H9 (cell line): Measurements from ENCODE around the gene PDE2A. TPM values are rescaled to one million over a fixed set of nuclear protein-coding genes. Genes with fewer than 3 reads are reported as not detected.

Experiments used
- DNase-seq: peaks from one replicate; pipeline ENCODE4 v3.0.0-alpha.2; 2017
- H2AFZ ChIP-seq: one replicate; pipeline ENCODE4 v1.6.1; 2013; ENCODE audit warnings: mild to moderate bottlenecking, low read length, control low read depth, moderate library complexity
- H2AK5ac ChIP-seq: 2 replicates; pipeline ENCODE4 v1.6.1; 2013; ENCODE audit warnings: low read length, control low read depth, mixed read lengths; ENCODE audit not compliant: insufficient read length
- H2BK120ac ChIP-seq: one replicate; pipeline ENCODE4 v1.6.1; 2013; ENCODE audit warnings: low read depth, mild to moderate bottlenecking, low read length, control low read depth, inconsistent platforms; ENCODE audit not compliant: poor library complexity, severe bottlenecking
- H2BK12ac ChIP-seq: 2 replicates; pipeline ENCODE4 v1.6.1; 2013; ENCODE audit warnings: low read length, control low read depth, mixed read lengths, low read depth; ENCODE audit not compliant: insufficient read length
- H2BK15ac ChIP-seq: 2 replicates; pipeline ENCODE4 v1.6.1; 2013; ENCODE audit warnings: low read depth, low read length, control low read depth
- H2BK20ac ChIP-seq: one replicate; pipeline ENCODE4 v1.6.1; 2013; ENCODE audit warnings: low read depth, mild to moderate bottlenecking, low read length, control low read depth, inconsistent platforms; ENCODE audit not compliant: poor library complexity, severe bottlenecking
- H2BK5ac ChIP-seq: 2 replicates; pipeline ENCODE4 v1.6.1; 2013; ENCODE audit warnings: low read length, control low read depth, mixed read lengths; ENCODE audit not compliant: insufficient read length
- H3K14ac ChIP-seq: 2 replicates; pipeline ENCODE4 v1.6.1; 2013; ENCODE audit warnings: low read length, control low read depth; ENCODE audit not compliant: insufficient read depth
- H3K18ac ChIP-seq: 2 replicates; pipeline ENCODE4 v1.6.1; 2013; ENCODE audit warnings: low read depth, mild to moderate bottlenecking, mixed read lengths, low read length, control low read depth; ENCODE audit not compliant: insufficient read length
- H3K23ac ChIP-seq: 2 replicates; pipeline ENCODE4 v1.6.1; 2013; ENCODE audit warnings: low read length, control low read depth, mixed read lengths, low read depth; ENCODE audit not compliant: insufficient read length
- H3K23me2 ChIP-seq: 2 replicates; pipeline ENCODE4 v1.6.1; 2013; ENCODE audit warnings: low read depth, mild to moderate bottlenecking, mixed read lengths, low read length, control low read depth; ENCODE audit not compliant: insufficient read length, poor library complexity, severe bottlenecking
- H3K27ac ChIP-seq: 2 replicates; pipeline ENCODE4 v1.5.1; 2013; ENCODE audit warnings: low read length, control low read depth, mixed read lengths, low read depth; ENCODE audit not compliant: insufficient read length
- H3K27me3 ChIP-seq: 2 replicates; pipeline ENCODE4 v1.6.1; 2013; ENCODE audit warnings: low read length, control low read depth, inconsistent platforms; ENCODE audit not compliant: insufficient read depth
- H3K4ac ChIP-seq: 2 replicates; pipeline ENCODE4 v1.6.1; 2013; ENCODE audit warnings: low read depth, mild to moderate bottlenecking, control low read depth, inconsistent platforms, low read length, moderate library complexity
- H3K4me1 ChIP-seq: 2 replicates; pipeline ENCODE4 v1.6.1; 2013; ENCODE audit warnings: low read length, control low read depth, inconsistent platforms; ENCODE audit not compliant: insufficient read depth
- H3K4me2 ChIP-seq: 2 replicates; pipeline ENCODE4 v1.6.1; 2013; ENCODE audit warnings: low read length, control low read depth, mixed read lengths; ENCODE audit not compliant: insufficient read length, insufficient read depth
- H3K56ac ChIP-seq: 2 replicates; pipeline ENCODE4 v1.6.1; 2013; ENCODE audit warnings: low read depth, mild to moderate bottlenecking, mixed read lengths, low read length, control low read depth; ENCODE audit not compliant: insufficient read length
- H3K79me1 ChIP-seq: 2 replicates; pipeline ENCODE4 v1.6.1; 2013; ENCODE audit warnings: low read depth, mild to moderate bottlenecking, moderate library complexity, low read length, control low read depth, inconsistent platforms; ENCODE audit not compliant: insufficient read depth, poor library complexity, severe bottlenecking
- H3K79me2 ChIP-seq: 2 replicates; pipeline ENCODE4 v1.6.1; 2013; ENCODE audit warnings: low read length, control low read depth, inconsistent platforms; ENCODE audit not compliant: insufficient read depth
- H3K9ac ChIP-seq: 2 replicates; pipeline ENCODE4 v1.6.1; 2013; ENCODE audit warnings: low read length, control low read depth, mixed read lengths; ENCODE audit not compliant: insufficient read length; ENCODE audit errors: extremely low read depth
- H3K9me3 ChIP-seq: one replicate; pipeline ENCODE4 v1.6.1; 2013; ENCODE audit warnings: low read depth, low read length, inconsistent platforms; ENCODE audit not compliant: control insufficient read depth
- H3T11ph ChIP-seq: one replicate; pipeline ENCODE4 v1.6.1; 2013; ENCODE audit warnings: mild to moderate bottlenecking, low read length, control low read depth, inconsistent platforms
- H4K20me1 ChIP-seq: one replicate; pipeline ENCODE4 v1.6.1; 2013; ENCODE audit not compliant: control insufficient read depth, insufficient read length, insufficient read depth
- H4K5ac ChIP-seq: 2 replicates; pipeline ENCODE4 v1.6.1; 2013; ENCODE audit warnings: low read depth, mild to moderate bottlenecking, mixed read lengths, low read length, control low read depth; ENCODE audit not compliant: insufficient read length
- H4K8ac ChIP-seq: replicated peaks from 2 replicates; pipeline ENCODE4 v1.6.1; 2013; ENCODE audit warnings: low read length, control low read depth, mixed read lengths, low read depth; ENCODE audit not compliant: insufficient read length
- H4K91ac ChIP-seq: 2 replicates; pipeline ENCODE4 v1.6.1; 2013; ENCODE audit warnings: low read depth, mild to moderate bottlenecking, moderate library complexity, mixed read lengths, low read length, control low read depth; ENCODE audit not compliant: insufficient read length
- H3K27ac Mint-ChIP-seq, 3 experiments: 2 replicates in 2 of 3; 3 replicates in 1 of 3; pipeline ENCODE4 v1.8.0; 2020 to 2021; ENCODE audit warnings: mixed read lengths in 3 of 3, mild to moderate bottlenecking in 1 of 3, moderate library complexity in 1 of 3
- H3K27me3 Mint-ChIP-seq: 2 replicates; pipeline ENCODE4 v1.8.0; 2021; ENCODE audit warnings: low read depth, mild to moderate bottlenecking, moderate library complexity, mixed read lengths
- H3K36me3 Mint-ChIP-seq, 3 experiments: 2 replicates in 2 of 3; 3 replicates in 1 of 3; pipeline ENCODE4 v1.8.0; 2020 to 2021; ENCODE audit warnings: low read depth in 3 of 3, mixed read lengths in 3 of 3; ENCODE audit not compliant: insufficient read depth in 1 of 3
- H3K4me1 Mint-ChIP-seq, 2 experiments: 2 replicates each; pipeline ENCODE4 v1.8.0; 2020; ENCODE audit warnings: mixed read lengths in 2 of 2
- H3K4me3 Mint-ChIP-seq, 2 experiments: 2 replicates in 1 of 2; 3 replicates in 1 of 2; pipeline ENCODE4 v1.8.0; 2020 to 2021; ENCODE audit warnings: mild to moderate bottlenecking in 2 of 2, mixed read lengths in 2 of 2, moderate library complexity in 1 of 2
- H3K9me3 Mint-ChIP-seq, 2 experiments: 2 replicates in 1 of 2; 3 replicates in 1 of 2; pipeline ENCODE4 v1.8.0; 2020; ENCODE audit warnings: mild to moderate bottlenecking in 2 of 2, mixed read lengths in 2 of 2, moderate library complexity in 1 of 2
- WGBS: extraction: QIAGEN DNeasy Blood & Tissue Kit; methylation state at CpG from one replicate; pipeline ENCODE4 v1.1.7; 2013; ENCODE audit warnings: missing lambda C conversion rate, low lambda C conversion rate, mixed read lengths; ENCODE audit not compliant: insufficient read length; ENCODE audit errors: extremely low coverage; 5-methylcytosine and 5-hydroxymethylcytosine counted together
- total RNA-seq: library from RNA; stranded (reverse); gene quantifications from 2 replicates; pipeline ENCODE4 v1.2.1, GENCODE V29; 2021
- TF ChIP-seq, protein P1 (sequence below): fragments of 200-600 bp; sonication (generic); conservative IDR thresholded peaks from 3 replicates; pipeline ENCODE4 v1.8.0; 2021; ENCODE audit warnings: antibody characterized with exemption, mild to moderate bottlenecking

PDE2A gene
- total RNA-seq, 1 experiment from 2014 or later: 3.4 TPM

DNA sequence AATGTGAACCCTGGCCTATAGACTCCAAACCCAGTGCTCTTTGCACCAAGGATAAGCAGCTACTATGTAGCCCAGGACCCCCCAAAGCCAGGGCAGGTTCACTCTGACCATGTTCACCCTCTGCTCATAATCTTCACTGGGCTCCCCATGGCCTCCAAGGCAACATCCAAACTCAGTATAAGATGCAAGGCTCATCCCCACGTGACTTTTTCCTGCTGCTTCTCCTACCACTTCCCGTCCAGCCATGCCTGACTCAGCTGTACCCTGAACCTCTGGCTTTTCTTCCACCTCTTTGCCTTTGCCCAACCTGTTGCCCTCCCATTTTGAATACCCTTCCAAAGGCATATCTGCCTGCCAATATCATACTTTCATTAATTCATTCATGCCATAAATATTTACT, 27.8 kb downstream of the PDE2A start:
- Histone ChIP-seq H3K9me3 (no peaks in the 10 kb centered on the region), H3K79me1 (no peaks in the 10 kb centered on the region), H4K8ac (no peak overlapping the region), H3K18ac (no peak overlapping the region), H2BK15ac (no peak overlapping the region), H3K27me3 (peaks cover 5% of the 10 kb centered on the region; the same call in 1 of the 2 replicates), H3K4me1 (no peaks in the 10 kb centered on the region), H2AFZ (no peak overlapping the region), H4K91ac (no peak overlapping the region), H3K14ac (no peak overlapping the region), H3K79me2 (no peaks in the 10 kb centered on the region), H4K20me1 (no peaks in the 10 kb centered on the region), H3T11ph (no peak overlapping the region), H2BK20ac (no peak overlapping the region), H3K9ac (no peak overlapping the region), H3K23me2 (peaks cover 11% of the 10 kb centered on the region), H2AK5ac (no peak overlapping the region), H3K27ac (no peak overlapping the region), H3K56ac (no peak overlapping the region), H3K4me2 (no peak overlapping the region), H2BK5ac (no peak overlapping the region), H3K23ac (no peak overlapping the region), H3K4ac (no peak overlapping the region), H4K5ac (no peak overlapping the region), H2BK12ac (no peak overlapping the region), H2BK120ac (no peak overlapping the region)
- Mint-ChIP-seq H3K9me3 (no peaks in the 10 kb centered on the region), H3K36me3 (no peaks in the 10 kb centered on the region), H3K27me3 (peaks cover 45% of the 10 kb centered on the region), H3K27ac (no peak overlapping the region), H3K4me1 (no peaks in the 10 kb centered on the region; a peak in 1 of 4 replicates), H3K4me3 (no peak overlapping the region)
- TF ChIP-seq, protein P1, sequence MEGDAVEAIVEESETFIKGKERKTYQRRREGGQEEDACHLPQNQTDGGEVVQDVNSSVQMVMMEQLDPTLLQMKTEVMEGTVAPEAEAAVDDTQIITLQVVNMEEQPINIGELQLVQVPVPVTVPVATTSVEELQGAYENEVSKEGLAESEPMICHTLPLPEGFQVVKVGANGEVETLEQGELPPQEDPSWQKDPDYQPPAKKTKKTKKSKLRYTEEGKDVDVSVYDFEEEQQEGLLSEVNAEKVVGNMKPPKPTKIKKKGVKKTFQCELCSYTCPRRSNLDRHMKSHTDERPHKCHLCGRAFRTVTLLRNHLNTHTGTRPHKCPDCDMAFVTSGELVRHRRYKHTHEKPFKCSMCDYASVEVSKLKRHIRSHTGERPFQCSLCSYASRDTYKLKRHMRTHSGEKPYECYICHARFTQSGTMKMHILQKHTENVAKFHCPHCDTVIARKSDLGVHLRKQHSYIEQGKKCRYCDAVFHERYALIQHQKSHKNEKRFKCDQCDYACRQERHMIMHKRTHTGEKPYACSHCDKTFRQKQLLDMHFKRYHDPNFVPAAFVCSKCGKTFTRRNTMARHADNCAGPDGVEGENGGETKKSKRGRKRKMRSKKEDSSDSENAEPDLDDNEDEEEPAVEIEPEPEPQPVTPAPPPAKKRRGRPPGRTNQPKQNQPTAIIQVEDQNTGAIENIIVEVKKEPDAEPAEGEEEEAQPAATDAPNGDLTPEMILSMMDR: no peak
- no CpG with 5 or more reads among the region's 2 CpGs for WGBS
- DNase-seq: no peak
